HFF-Myc (cell line): ENCODE results near the gene WEE1.

Experiments
- DNase-seq: peaks from one replicate; pipeline ENCODE4 v3.0.0-alpha.2; 2011; ENCODE audit warnings: low read depth; ENCODE audit errors: extremely low read depth
- H3K4me3 ChIP-seq: replicated peaks from 2 replicates; pipeline ENCODE4 v1.5.1; 2011; ENCODE audit warnings: low read depth, mild to moderate bottlenecking, control low read depth, low read length
- TF ChIP-seq, protein P1 (sequence below): IDR thresholded peaks from 2 replicates; pipeline ENCODE4 v1.5.1; 2012; ENCODE audit warnings: mild to moderate bottlenecking, low read depth, low read length, control low read depth; ENCODE audit errors: missing control alignments

Gene WEE1

DNA sequence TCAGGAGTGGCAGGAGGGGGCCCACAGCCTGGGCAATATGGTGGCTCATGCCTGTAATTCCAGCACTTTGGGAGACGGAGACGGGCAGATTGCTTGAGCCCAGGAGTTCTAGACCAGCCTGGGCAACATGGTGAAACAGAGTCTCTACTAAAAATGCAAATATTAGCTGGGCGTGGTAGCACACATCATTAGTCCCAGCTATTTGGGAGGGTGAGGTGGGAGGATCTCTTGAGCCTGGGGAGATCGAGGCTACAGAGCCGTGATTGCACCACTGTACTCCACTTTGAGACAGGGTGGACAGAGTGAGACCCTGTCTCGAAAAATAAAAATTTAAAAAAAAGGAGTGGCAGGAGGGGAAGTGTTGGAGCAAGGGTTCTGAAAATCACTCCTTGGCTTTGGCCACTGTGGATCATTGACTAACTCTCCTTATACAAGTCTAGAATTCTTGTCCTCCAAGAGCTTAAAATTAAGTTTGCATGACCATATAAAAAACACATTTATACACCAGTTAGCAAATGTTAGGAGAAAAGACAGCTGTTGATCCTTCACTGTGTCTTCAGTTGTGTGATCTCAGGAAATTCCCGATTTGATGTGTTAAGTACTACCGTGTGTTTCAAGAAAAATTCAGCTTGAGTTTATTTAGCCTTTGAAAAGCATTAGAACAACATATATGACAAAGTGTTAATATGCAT lies 2.3 kb upstream of the WEE1 start:
- H3K4me3 ChIP-seq: no peak overlapping the region
- no peak for DNase-seq
- TF ChIP-seq, protein P1, sequence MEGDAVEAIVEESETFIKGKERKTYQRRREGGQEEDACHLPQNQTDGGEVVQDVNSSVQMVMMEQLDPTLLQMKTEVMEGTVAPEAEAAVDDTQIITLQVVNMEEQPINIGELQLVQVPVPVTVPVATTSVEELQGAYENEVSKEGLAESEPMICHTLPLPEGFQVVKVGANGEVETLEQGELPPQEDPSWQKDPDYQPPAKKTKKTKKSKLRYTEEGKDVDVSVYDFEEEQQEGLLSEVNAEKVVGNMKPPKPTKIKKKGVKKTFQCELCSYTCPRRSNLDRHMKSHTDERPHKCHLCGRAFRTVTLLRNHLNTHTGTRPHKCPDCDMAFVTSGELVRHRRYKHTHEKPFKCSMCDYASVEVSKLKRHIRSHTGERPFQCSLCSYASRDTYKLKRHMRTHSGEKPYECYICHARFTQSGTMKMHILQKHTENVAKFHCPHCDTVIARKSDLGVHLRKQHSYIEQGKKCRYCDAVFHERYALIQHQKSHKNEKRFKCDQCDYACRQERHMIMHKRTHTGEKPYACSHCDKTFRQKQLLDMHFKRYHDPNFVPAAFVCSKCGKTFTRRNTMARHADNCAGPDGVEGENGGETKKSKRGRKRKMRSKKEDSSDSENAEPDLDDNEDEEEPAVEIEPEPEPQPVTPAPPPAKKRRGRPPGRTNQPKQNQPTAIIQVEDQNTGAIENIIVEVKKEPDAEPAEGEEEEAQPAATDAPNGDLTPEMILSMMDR: no peak

GRCh38 chr11:9571763-9572115 lies 1.7 kb upstream of the WEE1 start:
- H3K4me3 ChIP-seq: no peak overlapping the region
- TF ChIP-seq, protein P1: no peak
- DNase-seq: no peak

DNA sequence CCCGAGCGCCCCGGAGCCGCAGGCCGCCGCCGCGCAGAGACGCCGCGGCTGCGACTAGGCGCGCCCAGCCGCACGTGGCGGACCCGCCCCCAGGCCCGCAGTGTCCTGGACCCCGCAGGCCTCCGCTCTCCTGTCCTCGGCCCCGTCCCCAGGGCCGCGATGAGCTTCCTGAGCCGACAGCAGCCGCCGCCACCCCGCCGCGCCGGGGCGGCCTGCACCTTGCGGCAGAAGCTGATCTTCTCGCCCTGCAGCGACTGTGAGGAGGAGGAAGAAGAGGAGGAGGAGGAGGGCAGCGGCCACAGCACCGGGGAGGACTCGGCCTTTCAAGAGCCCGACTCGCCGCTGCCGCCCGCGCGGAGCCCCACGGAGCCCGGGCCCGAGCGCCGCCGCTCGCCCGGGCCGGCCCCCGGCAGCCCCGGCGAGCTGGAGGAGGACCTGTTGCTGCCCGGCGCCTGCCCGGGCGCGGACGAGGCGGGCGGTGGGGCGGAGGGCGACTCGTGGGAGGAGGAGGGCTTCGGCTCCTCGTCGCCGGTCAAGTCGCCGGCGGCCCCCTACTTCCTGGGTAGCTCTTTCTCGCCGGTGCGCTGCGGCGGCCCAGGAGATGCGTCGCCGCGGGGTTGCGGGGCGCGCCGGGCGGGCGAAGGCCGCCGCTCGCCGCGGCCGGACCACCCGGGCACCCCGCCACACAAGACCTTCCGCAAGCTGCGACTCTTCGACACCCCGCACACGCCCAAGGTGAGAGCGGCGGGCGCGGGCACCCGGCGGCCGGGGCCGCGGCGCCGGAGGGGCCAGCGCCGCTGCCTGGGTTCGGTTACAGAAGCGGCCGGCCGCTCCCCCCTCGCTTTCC lies 528 bp downstream of the WEE1 start:
- TF ChIP-seq, protein P1: no peak

DNA sequence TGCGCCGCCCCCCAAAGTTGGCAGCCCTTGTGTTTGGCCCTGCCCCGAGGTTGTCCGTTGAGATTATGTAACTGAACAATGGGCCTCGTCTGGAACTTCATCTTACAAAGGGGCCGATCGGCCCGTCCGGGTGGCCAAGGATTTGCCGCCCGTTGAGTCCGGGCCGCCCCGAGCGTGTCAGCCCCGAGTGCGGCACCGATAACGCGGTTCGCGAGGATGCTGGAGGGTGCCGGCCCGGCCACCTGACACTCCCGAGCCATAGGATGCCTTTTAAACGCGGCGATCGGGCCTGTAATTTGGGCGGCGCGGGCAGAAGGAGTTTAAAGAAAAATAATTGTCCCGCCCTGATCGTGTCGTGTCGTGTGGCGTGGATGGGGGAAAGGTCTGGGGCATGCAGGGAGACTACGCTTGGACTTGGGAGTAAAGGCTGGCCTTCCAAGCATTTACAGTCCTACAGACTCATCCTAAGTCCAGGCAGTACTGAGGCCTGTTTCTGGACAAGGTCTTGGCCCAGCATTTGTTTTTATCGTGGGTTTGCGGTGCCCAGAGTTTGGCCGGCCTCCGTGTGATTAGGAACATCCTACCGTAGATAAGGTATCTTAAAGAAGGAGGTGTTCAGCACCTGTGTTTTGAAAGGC lies 1.3 kb downstream of the WEE1 start:
- TF ChIP-seq, protein P1: no peak
- peak overlapping the region; percentile 74 for H3K4me3 ChIP-seq
- no peak for DNase-seq

More for the DNA sequence above, 528 bp downstream of the WEE1 start:
- H3K4me3 ChIP-seq: peak overlapping the region; percentile 74
- no peak for DNase-seq

DNA sequence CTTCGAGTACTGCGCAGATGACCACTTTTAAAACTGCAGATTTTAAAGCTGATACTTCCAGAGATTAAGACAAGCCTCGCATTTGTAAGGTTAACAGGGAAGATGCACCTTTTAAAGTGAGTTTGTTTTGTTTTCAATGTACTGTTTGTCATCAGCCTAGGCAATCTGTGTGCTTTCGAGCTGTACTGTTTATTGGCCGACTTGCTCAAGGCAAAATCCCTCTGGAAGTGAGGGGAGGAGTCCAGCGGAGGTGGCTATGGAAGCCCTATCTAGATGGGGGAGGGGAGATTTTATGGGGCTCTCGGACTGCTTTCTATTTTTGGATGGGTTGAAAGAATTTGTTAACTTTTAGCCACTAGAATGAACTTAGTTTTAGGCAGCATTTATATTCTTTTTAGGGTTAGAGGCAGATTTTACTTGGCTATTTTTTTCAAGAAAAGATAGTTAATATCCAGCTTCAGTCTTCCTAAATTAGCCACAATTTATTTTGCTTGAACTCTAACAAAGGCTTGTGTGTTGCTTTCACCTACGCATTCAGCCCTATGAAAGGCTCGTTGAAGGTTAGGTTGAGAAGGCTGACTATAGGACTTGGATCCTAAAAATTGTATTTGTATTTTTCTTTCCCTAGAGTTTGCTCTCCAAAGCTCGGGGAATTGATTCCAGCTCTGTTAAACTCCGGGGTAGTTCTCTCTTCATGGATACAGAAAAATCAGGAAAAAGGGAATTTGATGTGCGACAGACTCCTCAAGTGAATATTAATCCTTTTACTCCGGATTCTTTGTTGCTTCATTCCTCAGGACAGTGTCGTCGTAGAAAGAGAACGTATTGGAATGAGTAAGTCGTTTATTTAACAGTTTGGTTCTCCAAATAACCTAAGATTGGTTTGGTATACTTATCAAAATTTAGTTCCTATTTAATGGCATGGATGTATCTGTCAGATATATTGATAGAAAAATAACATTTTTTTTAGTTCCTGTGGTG lies 2.1 kb downstream of the WEE1 start:
- TF ChIP-seq, protein P1: no peak
- peak; percentile 61 for DNase-seq
- H3K4me3 ChIP-seq: peak overlapping the region; percentile 74
